Heart left ventricle (tissue), 16 donors: ENCODE results near the gene LRMDA. TPM values are rescaled to one million over a fixed set of nuclear protein-coding genes. Genes with fewer than 3 reads are reported as not detected.

Experiments
- ATAC-seq, 4 donors: fragments of 200-7000 bp; cut with Tn5 transposase; one replicate each; pipeline ENCODE4 v1.9.1; 2020 to 2022; ENCODE audit warnings: moderate library complexity in 4 of 4, mild to moderate bottlenecking in 3 of 4, moderate number of reproducible peaks in 1 of 4
- DNase-seq, 5 donors: peaks; one replicate each; pipeline ENCODE4 v3.0.0-alpha.2; 2020
- H3K27ac ChIP-seq, 12 donors: fragments of 200-600 bp; sonication (generic) in 4 of 12; one replicate each; pipeline versions ENCODE4 v1.5.0 to v1.8.0; 2016 to 2022; ENCODE audit warnings: mild to moderate bottlenecking in 2 of 12
- H3K27me3 ChIP-seq, 9 donors: fragments of 200-600 bp; sonication (generic) in 2 of 9; one replicate each; pipeline versions ENCODE4 v1.5.1 to v1.8.0; 2016 to 2022; ENCODE audit warnings: mild to moderate bottlenecking in 3 of 9
- H3K36me3 ChIP-seq, 9 donors: fragments of 200-600 bp; sonication (generic) in 2 of 9; one replicate each; pipeline versions ENCODE4 v1.5.0 to v1.8.0; 2018 to 2022; ENCODE audit warnings: mild to moderate bottlenecking in 2 of 9
- H3K4me1 ChIP-seq, 12 donors: fragments of 200-600 bp; sonication (generic) in 4 of 12; one replicate each; pipeline versions ENCODE4 v1.5.0 to v1.8.0; 2016 to 2022; ENCODE audit warnings: mild to moderate bottlenecking in 3 of 12
- H3K4me3 ChIP-seq, 12 donors: fragments of 200-600 bp; sonication (generic) in 4 of 12; one replicate each; pipeline versions ENCODE4 v1.5.0 to v1.8.0; 2017 to 2022; ENCODE audit warnings: mild to moderate bottlenecking in 9 of 12, moderate library complexity in 4 of 12
- H3K9me3 ChIP-seq, 12 donors: fragments of 200-600 bp; sonication (generic) in 4 of 12; one replicate each; pipeline versions ENCODE4 v1.5.0 to v1.8.0; 2016 to 2022; ENCODE audit warnings: mild to moderate bottlenecking in 1 of 12
- POLR2A ChIP-seq, 2 donors: fragments of 450-650 bp; IDR thresholded peaks; one replicate each; pipeline ENCODE4 v1.6.1; 2017; ENCODE audit warnings: antibody characterized with exemption in 2 of 2, mild to moderate bottlenecking in 2 of 2, moderate library complexity in 2 of 2
- WGBS, 4 donors: extraction: QIAGEN DNeasy Blood & Tissue Kit in 2 of 4; methylation state at CpG; one replicate each; pipeline versions ENCODE4 v1.1.5 to v1.1.7; 2013 to 2018; 5-methylcytosine and 5-hydroxymethylcytosine counted together
- intact Hi-C, 10 donors: fragments of 100-400 bp; cut with DNase I; formaldehyde crosslinking; loops; one replicate each; pipeline versions ENCODE4 v1.11.1 to v1.14.2; 2022
- polyA plus RNA-seq, 2 donors: library from polyadenylated mRNA; stranded (reverse); fragments of 200-250 nt; gene quantifications; one replicate each; pipeline ENCODE4 v1.2.3, GENCODE V29; 2013
- total RNA-seq, 9 donors: library from RNA; depleted of rRNA in 2 of 9; stranded (reverse); fragments of >200 nt in 2 of 9; fragmentation: NEBNext Ultra II Directional in 3 of 9; extraction: Animal tissue kit (Norgen Biotek cat#: 25700) in 3 of 9; gene quantifications; one replicate each; pipeline versions ENCODE4 v1.1.0 to v1.2.4, GENCODE V29; 2016 to 2023
- TF ChIP-seq, protein P1 (sequence below), 12 donors: fragments of 200-600 bp; sonication (generic) in 4 of 12; IDR thresholded peaks; one replicate each; pipeline versions ENCODE4 v1.5.0 to v1.8.0; 2018 to 2022; ENCODE audit warnings: antibody characterized with exemption in 12 of 12, mild to moderate bottlenecking in 5 of 12
- donor health status: ischemic (EF 13 %, LVEDD 7.1; RV severe dilation, severe dysfunction).
- donor health status: healthy with polysubstance abuse.
- donor health status: DM: no; HTN: yes; CAD: no.
- donor health status: DM: no; HTN: no; CAD: no.
- donor health status: ischemic (EF 25% LVEDD 6.9; RV normal size, moderate dysfunction).
- donor health status: ischemic (EF 25% LVEDD 5.7; RV mildly dilated, moderate dysfunction).
- donor health status: healthy.
- donor health status: DM: yes; HTN: yes; CAD: no.
- donor health status: ischemic (EF 35%, LVEDD 5.7; RV mildly dilated, moderate dysfunction).
- donor health status: nonischemic (EF 11% LVEDD 7.7; RV severe dilation, severe dysfunction).
- donor health status: DM: yes; HTN: yes; CAD: no.
- donor health status: PGD.
- donor health status: ischemic (EF 29% LVEDD 5.4; RV normal size, mild dysfunction).
- donor health status: nonischemic (EF 23%, LVEDD 6.1; RV moderate dilation, normal function).

The LRMDA gene
- total and polyA plus RNA-seq, 11 donors, result 2.4 to 34.4 (median 14.9) TPM

DNA sequence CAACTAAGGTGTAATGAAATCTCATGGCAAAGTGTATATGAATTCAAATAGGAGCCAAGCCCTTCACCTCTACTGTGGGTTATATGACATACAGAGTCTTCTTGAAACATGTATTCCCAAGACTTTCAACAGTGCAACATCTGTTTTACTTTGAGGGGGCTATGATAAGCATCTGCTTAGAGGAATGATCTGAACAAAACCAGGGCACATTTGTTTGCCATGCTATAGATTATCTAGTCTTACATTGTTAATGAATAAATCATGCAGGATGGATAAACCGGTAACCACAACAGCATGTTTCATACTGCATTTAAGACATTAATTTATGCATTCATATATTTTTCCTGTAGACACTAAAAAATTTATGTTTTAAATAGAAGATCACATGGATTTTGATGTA, 1021.9 kb downstream of the LRMDA start:
- Histone ChIP-seq H3K27me3 (no peaks in the 10 kb centered on the region), H3K36me3 (no peaks in the 10 kb centered on the region), H3K27ac (no peak overlapping the region), H3K9me3 (peaks cover 0 to 6% (median 0%) of the 10 kb centered on the region in 12 donors), H3K4me1 (peaks cover 0 to 22% (median 2%) of the 10 kb centered on the region in 12 donors), H3K4me3 (no peak overlapping the region)
- ATAC-seq, result no peak
- intact Hi-C loops, result no loop called here
- no peak for DNase-seq
- TF ChIP-seq, protein P1, sequence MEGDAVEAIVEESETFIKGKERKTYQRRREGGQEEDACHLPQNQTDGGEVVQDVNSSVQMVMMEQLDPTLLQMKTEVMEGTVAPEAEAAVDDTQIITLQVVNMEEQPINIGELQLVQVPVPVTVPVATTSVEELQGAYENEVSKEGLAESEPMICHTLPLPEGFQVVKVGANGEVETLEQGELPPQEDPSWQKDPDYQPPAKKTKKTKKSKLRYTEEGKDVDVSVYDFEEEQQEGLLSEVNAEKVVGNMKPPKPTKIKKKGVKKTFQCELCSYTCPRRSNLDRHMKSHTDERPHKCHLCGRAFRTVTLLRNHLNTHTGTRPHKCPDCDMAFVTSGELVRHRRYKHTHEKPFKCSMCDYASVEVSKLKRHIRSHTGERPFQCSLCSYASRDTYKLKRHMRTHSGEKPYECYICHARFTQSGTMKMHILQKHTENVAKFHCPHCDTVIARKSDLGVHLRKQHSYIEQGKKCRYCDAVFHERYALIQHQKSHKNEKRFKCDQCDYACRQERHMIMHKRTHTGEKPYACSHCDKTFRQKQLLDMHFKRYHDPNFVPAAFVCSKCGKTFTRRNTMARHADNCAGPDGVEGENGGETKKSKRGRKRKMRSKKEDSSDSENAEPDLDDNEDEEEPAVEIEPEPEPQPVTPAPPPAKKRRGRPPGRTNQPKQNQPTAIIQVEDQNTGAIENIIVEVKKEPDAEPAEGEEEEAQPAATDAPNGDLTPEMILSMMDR (IDR thresholded peaks at IDR 0.05), result no peak
- no peak for TF ChIP-seq POLR2A (IDR thresholded peaks at IDR 0.05)
- WGBS, 4 donors, result 94 to 97% (median 95%) methylated on average over 1 of the region's 1 CpG

DNA sequence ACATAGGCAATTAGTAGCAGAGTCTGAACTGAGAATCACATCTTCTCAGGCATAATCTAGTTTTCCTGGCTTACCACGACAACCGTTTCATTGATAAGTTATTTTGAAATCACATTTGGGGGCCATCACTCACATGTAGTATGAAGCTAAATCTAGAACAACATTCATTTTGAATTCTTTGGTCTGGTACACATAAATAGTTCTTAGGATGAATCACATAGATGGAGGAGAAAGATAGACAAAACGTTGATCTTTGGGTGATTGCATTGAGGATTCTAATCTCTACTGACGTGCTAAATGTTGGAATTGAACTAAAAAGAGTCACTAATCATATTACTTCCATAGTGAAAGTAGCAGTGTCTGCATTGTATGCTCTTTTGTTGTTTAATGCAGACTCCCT, 1022.6 kb downstream of the LRMDA start:
- TF ChIP-seq, protein P1 (IDR thresholded peaks at IDR 0.05), result no peak
- TF ChIP-seq POLR2A (IDR thresholded peaks at IDR 0.05), result no peak
- ATAC-seq, result no peak
- H3K27ac ChIP-seq, result peak overlapping the region in 3 of 12 donors; percentile 19 to 68 (median 25)
- intact Hi-C loops, result no loop called here
- 87 to 92% (median 90%) methylated on average over 4 of the region's 4 CpGs for WGBS, 4 donors
- H3K4me3 ChIP-seq, result no peak overlapping the region
- H3K27me3 ChIP-seq, result no peaks in the 10 kb centered on the region
- H3K4me1 ChIP-seq, result peaks cover 0 to 29% (median 8%) of the 10 kb centered on the region in 12 donors
- no peaks in the 10 kb centered on the region for H3K36me3 ChIP-seq
- no peak for DNase-seq
- peaks cover 0 to 6% (median 0%) of the 10 kb centered on the region in 12 donors for H3K9me3 ChIP-seq

DNA sequence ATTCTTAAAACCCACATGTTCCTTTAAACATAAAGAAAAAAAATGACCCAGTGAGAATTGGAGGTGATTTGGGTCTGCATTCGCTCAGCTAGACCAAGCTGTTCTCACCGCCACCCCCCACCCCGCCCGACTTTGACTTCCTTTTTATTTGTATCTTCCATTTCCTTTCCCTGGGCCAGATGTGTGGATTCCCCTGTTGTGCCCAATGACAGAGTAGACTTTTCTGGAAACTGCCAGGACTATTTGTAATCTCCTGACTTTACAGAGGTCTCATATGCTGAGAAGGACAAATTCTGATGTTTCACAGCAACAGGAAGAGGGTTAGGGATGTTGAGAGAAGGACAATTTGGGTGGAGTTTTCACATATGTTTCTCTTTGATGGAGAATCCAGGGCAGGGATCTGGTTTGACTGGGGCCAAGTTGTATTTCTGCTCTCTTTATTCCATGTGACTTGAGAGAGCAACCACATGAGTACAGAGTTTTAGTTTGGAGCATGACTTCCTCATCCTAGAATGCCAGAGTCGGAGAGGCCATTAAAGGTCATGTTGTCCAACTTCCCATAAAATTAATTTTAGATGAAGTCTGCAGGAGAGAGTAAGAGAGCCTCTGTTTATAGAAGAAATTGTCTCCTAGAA, 1023.2 kb downstream of the LRMDA start:
- no peak for TF ChIP-seq POLR2A (IDR thresholded peaks at IDR 0.05)
- TF ChIP-seq, protein P1 (IDR thresholded peaks at IDR 0.05), result no peak
- H3K4me3 ChIP-seq, result no peak overlapping the region

DNA sequence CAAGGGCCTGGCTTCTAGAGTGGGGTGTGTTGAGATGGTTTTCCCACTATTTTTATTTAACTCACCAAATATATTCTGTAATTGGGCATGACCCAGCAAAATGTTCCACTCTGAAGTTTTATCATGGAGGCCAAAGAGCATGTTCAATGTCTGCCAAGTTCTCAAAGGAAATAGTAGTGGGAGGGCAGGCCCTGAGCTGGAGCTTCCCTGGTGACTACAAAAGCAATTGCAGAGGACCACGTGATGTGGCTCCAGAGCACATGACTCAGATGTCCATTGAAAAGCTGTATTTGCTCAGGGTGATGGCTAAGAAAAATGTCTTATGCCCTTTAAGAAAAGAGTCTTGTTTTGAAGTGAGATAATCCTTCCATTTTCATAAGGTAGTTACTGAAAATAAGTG, 1024.8 kb downstream of the LRMDA start:
- no peak overlapping the region for H3K4me3 ChIP-seq
- peak in 2 of 5 donors; percentile 18 to 48 for DNase-seq
- H3K36me3 ChIP-seq, result no peaks in the 10 kb centered on the region
- H3K9me3 ChIP-seq, result peaks cover 0 to 6% (median 0%) of the 10 kb centered on the region in 12 donors
- H3K27me3 ChIP-seq, result no peaks in the 10 kb centered on the region
- H3K4me1 ChIP-seq, result peaks cover 0 to 36% (median 12%) of the 10 kb centered on the region in 12 donors
- H3K27ac ChIP-seq, result peak overlapping the region in 4 of 12 donors; percentile 7 to 49 (median 29)
- TF ChIP-seq, protein P1 (IDR thresholded peaks at IDR 0.05), result no peak
- no peak for TF ChIP-seq POLR2A (IDR thresholded peaks at IDR 0.05)
- intact Hi-C loops, result no loop called here
- peak in 3 of 4 donors; percentile 63 to 74 (median 64) for ATAC-seq
- WGBS, 4 donors, result 44 to 66% (median 53%) methylated on average over 1 of the region's 1 CpG

More for the DNA sequence above, 1023.2 kb downstream of the LRMDA start:
- no peaks in the 10 kb centered on the region for H3K36me3 ChIP-seq
- peak overlapping the region in 5 of 12 donors; percentile 6 to 68 (median 19) for H3K27ac ChIP-seq
- DNase-seq, result no peak
- H3K4me1 ChIP-seq, result peaks cover 0 to 35% (median 12%) of the 10 kb centered on the region in 12 donors
- H3K27me3 ChIP-seq, result no peaks in the 10 kb centered on the region
- 58 to 81% (median 70%) methylated on average over 5 of the region's 5 CpGs for WGBS, 4 donors
- intact Hi-C loops, result no loop called here
- ATAC-seq, result peak; percentile 21 to 81 (median 62)
- peaks cover 0 to 6% (median 0%) of the 10 kb centered on the region in 12 donors for H3K9me3 ChIP-seq
